ENCODE results near the gene LGR4.

LGR4 gene

GRCh38 chr11:27487706-27488105, 15.1 kb upstream of the LGR4 start:
- DNase-seq (ENCODE audit: low read depth in 3 of 3): no peak

DNA sequence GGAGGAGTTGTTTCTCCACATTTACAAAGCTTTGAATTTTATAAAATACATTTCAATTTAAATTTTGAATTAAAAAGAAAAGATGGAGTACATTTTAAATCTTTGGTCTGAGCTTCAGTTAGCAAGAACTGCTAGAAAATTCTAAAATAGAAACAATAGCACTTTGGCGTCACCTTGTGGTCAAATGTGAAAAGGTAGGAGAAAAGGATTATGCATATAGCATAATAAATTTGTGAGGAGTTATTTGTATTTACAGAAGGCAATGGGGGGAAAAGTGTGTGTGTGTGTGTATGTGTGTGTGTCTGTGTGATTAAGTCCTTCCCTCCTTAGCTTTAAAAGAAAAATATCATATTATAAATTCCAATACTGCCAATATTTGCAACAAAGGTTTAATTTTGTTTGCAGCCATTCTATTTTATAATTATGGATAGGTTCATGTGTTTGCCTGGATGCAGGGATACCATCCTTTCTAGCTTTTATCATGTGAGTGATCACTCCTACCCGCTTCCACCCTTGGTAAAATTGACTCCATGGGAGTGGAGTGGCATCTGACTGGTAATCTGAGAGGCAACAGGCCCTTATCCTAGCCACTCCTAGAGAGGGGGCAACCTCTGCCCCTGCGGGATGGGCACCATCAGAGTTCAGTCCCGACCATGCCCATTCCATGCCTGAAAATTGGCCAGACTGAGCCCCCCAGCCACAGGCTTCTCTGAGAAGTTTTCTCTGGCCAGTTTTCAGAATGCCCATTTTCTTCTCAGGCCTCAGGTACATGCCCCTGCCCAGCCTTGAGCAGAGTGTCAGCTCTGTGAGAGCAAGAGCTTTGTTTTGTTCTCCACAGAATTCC, 13.6 kb upstream of the LGR4 start:
- peak in 1 of 3 experiments; percentile 22 for DNase-seq (ENCODE audit: low read depth in 3 of 3)

DNA sequence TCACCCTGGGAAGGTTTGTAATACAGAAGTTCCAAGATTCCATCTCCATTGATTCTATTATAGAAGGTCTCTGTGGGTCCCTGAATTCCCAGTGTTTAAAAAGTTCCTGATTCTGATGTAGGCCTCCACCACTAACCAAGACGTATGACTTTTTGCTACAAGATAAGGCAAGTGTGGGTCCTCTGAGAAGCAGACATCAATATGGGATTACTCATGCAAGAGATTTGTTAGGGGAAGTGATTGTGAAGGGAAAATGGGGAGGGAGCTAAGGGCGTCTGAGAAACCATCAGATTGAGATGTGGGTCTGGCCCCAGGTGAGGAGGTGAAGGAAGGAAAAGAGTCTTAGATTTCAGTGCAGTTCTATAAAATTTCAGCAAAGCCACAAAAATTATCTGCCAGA, 10.2 kb upstream of the LGR4 start:
- no peak for DNase-seq (ENCODE audit: low read depth in 3 of 3)

DNA sequence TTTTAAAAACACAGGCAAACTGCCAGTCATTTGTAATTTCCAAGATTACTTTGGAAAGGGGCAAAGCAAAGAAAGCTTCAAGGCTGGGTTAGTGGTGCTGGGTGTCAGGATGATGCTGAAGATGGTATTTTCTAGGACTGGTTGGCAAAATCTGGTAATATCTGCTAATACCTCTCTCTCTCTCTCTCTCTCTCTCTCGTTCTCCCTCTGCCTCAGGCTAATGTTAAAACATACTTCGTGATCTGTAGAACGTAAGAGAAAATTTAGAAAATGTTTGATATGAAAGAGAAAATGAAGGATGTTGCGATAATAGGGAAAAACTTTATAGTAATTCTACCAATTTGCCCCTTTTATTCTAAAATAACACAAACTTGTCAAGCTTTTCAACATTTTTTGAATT, 9.4 kb upstream of the LGR4 start:
- no peak for DNase-seq (ENCODE audit: low read depth in 3 of 3)

DNA sequence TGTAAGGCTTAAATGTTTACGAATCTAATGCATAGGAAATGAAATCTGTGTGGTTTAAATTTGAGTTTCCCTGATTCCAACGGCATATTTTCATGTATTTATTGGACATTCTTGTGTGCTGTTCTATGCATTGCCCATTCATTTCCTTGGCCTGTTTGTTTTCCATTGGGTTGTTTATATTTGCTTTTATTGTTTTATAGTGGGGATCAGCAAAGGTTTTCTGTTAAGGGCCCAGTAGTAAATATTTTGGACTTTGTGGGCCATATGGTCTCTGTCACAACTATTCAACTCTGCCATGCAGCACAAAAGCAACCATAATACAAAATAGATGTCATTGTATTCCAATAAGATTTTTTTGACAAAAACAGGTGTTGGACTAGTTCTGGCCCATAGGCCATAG, 5.2 kb upstream of the LGR4 start:
- DNase-seq (ENCODE audit: low read depth in 3 of 3): no peak

GRCh38 chr11:27477243-27477642, 4.7 kb upstream of the LGR4 start:
- DNase-seq (ENCODE audit: low read depth in 3 of 3): no peak

DNA sequence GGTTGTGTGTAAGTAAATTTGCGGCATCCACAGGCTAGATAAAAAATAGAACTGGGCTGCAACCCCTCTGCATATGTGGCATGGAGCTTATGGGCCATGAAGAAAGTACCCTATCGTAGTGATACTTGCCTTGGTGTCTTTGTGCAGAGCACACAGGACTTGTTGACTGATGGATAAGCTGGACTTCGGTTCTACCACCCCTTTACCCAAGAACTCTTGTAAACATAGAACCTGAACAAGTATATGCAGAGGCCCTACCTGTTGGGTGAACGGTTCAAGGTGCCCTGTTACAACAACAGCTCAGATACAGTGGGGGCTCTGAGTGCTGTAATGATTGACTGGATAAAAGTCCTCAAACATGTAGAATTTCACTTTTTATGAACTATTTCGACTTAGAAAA, 3.0 kb upstream of the LGR4 start:
- DNase-seq (ENCODE audit: low read depth in 3 of 3): no peak

- DNase-seq (ENCODE audit: low read depth in 3 of 3): no peak
Measured at GRCh38 chr11:27473017-27473406, 422 bp upstream of the LGR4 start.

GRCh38 chr11:27471589-27472397, 797 bp downstream of the LGR4 start:
- no peak for DNase-seq (ENCODE audit: low read depth in 3 of 3)

- no peak for DNase-seq (ENCODE audit: low read depth in 3 of 3)
Measured at GRCh38 chr11:27470826-27471588, 1.6 kb downstream of the LGR4 start.

- no peak for DNase-seq (ENCODE audit: low read depth in 3 of 3)
Measured at GRCh38 chr11:27470166-27470565, 2.4 kb downstream of the LGR4 start.

GRCh38 chr11:27468995-27469695, 3.4 kb downstream of the LGR4 start:
- no peak for DNase-seq (ENCODE audit: low read depth in 3 of 3)

- DNase-seq (ENCODE audit: low read depth in 3 of 3): no peak
Measured at GRCh38 chr11:27468209-27468994, 4.2 kb downstream of the LGR4 start.

DNA sequence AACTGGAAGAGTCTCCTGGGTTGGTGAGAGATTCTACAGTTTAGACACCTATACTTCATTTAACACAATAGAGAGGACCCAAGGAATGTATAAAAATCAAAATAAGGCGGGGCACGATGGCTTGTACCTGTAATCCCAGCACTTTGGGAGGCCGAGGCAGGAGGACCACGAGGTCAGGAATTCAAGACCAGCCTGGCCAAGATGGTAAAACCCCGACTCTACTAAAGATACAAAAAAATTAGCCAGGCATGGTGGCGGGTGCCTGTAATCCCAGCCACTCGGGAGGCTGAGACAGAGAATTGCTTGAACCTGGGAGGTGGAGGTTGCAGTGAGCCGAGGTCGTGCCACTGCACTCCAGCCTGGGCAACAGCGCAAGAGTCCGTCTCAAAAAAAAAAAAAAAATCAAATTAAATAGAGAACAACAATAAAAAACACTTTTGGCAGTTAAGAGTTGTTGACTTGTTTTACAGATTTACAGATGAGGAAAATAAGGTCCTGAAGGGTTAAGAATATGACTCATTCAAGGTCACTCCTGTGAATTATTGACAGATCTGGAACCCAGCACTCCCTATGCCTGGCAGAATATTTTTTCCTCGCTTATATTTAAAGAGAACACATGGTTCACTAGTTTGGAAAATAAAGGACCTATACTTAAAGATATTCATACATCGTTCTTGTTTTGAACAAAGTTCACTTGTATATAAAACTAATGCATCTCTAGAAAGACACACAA, 5.2 kb downstream of the LGR4 start:
- DNase-seq (ENCODE audit: low read depth in 3 of 3): no peak

DNA sequence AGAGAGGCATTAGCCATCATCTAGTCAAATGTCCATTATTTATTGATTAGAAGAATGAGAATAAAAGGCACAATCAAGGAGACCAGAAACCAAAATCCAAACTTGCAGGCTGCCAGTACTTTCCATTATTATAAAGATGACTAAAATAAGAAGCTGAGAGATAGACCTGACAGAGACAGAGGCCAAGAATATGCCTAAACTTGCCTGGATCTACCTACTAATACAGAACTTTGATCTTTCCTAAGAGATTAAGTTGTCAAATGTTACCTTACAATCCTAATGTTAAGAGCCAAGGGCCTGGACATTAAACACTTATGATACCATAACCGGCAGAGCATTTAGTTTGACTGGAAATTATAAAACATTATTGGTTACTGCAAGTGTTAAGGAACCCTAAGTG, 6.2 kb downstream of the LGR4 start:
- DNase-seq (ENCODE audit: low read depth in 3 of 3): no peak

DNA sequence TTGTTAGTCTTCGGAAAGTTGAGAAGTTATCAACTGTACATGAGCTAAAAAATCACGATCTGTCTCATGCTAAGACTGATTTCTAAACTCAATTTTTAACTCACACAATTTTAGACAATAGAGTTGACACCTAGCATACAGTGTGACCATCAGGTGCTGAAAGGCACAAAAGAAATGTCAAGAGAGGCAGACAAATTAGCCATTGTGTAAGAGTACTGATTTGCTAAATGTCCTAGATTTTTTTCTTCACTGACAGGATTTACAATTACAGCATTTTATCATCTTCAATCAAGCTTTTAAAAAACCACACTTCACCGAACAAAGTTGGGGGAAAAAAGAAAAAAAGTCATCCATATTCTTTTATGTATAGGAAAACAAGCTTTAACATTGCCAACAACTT, 7.0 kb downstream of the LGR4 start:
- DNase-seq (ENCODE audit: low read depth in 3 of 3): no peak

GRCh38 chr11:27464909-27465308, 7.7 kb downstream of the LGR4 start:
- DNase-seq (ENCODE audit: low read depth in 3 of 3): no peak

DNA sequence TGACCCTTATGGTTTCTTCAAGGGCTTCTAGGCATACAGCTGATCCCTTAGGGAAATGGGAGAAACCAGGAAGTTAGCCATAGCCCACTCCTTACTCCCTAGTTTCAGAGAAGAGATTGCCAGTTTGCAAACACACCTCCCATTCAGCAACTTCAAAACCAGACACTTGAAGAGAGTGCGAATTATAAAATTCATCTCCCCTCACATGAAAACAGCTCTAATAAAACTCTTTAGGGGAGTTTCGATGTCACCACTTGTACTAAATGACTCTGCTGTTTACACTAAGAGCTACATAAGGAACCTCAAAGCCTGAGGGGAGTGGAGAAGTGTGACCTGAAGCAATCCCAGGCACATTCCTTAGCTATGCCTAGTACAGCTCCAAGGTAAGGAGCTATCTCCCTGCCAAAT, 8.3 kb downstream of the LGR4 start:
- DNase-seq (ENCODE audit: low read depth in 3 of 3): no peak

- DNase-seq (ENCODE audit: low read depth in 3 of 3): no peak
Measured at GRCh38 chr11:27462543-27462942, 10.0 kb downstream of the LGR4 start.
